ENCODE results near the gene PRSS23.

The PRSS23 gene

GRCh38 chr11:86790867-86791849 is 9.2 kb upstream of the PRSS23 start:
- no peak for DNase-seq (ENCODE audit: low read depth)

DNA sequence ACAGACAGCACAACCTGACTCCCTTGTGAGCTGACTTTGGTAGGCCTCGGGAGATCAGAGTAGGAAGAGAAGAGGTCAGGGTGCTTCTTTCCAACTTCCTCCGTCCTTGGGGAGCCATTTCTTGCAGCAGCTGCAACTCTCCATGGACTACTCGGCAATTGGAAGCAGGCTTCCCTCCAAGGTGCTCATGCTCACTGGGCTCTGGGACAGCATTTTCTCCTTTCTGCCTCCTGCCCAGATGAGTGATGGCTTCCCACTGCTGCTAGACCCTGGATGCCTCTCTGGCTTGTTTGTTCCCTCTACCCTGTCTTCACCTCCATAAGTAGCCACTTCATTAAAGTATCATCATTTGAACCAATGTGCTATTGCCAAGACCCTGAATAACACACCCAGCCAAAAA is 8.2 kb upstream of the PRSS23 start:
- DNase-seq (ENCODE audit: low read depth), result no peak

DNA sequence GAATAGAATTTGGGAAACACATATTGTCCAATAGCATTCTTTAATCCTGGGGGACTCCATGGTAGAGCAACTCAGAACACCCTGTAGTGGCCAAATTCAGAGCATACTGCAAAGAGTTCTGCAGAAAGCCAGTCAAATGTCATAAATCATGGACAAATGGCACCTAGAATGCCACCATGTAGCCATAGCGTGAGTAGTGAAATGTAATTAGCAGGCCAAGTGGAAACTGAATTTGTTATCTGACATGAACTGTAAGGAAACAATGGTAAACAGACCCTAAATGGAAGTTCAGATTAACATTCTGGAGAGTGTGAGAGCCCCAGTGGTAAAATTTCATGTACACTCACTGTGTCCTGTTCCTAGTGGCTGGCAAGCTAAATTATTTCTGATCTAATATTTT is 7.0 kb upstream of the PRSS23 start:
- DNase-seq (ENCODE audit: low read depth), result no peak

DNA sequence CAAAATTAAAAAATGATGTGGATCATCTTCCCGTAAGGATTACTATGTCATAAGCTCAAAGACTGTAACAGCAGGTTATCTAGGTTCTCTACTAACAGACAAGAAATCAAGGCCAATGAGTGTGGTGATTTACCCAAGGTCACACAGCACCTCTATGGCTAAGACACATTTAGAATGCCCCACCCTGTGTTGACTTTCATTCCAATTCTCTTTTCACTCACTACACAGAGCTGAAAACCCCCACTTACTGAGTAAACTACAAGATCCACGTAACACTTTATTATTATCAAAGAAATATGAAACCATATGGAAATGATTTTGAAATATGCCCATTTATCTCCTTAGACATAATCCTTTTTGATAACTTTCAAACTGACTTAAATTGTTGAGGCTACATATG is 4.8 kb upstream of the PRSS23 start:
- DNase-seq (ENCODE audit: low read depth), result no peak

GRCh38 chr11:86795949-86796348 is 4.4 kb upstream of the PRSS23 start:
- DNase-seq (ENCODE audit: low read depth), result no peak

- DNase-seq (ENCODE audit: low read depth), result no peak
These were observed 3.2 kb upstream of the PRSS23 start for GRCh38 chr11:86797133-86797532.

DNA sequence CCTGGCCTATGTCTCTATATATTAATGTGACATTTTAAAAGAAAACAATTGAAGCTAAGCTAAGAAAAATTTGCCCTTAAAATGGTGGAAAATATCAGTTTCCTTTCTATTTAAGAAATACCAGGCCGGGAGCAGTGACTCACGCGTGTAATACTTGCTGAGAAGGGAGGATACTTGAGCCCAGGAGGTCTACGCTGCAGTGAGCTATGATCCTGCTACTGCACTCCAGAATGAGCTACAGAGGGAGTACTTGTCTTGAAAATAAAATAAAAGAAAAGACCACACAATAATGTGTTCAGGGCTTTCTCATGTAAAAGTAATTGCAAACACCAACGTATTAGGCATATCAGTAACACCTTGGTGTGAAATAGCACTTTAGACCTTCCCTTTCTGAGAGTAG is 1.4 kb upstream of the PRSS23 start:
- no peak for DNase-seq (ENCODE audit: low read depth)

DNA sequence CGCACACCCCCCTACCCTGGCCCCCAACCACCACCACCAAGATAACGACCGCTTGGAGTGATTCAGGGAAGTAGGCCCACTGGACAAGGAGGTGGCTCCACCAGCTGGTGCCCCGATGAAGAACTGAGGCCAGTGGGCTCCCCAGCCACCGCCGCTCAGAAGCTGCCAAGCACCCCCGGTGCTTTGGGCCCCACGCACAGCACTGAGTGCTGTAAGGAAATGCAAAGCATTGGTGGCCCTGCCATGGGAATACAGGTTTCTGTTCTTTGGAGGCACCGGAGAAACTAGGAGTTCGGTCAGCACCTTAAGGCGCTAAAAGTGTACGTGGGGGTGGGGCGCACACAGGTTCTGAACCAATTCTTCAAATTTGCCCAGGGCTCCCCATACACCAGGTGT is 664 bp upstream of the PRSS23 start:
- no peak for DNase-seq (ENCODE audit: low read depth)

DNA sequence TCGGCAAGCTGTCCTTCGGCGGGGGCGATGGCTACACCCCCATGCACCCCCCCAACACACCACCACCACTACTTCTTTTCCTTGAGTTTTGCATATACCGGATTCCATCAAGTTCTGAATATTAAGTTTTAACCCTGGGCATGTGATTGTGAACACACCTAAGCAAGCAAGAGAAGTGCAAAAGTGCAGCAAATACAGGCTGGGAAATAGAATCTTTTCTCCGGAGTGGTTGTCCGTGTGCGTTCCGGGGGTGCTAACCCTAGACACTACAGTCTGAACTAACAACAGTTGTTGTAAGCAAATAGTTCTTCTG is 574 bp downstream of the PRSS23 start:
- DNase-seq (ENCODE audit: low read depth), result no peak

DNA sequence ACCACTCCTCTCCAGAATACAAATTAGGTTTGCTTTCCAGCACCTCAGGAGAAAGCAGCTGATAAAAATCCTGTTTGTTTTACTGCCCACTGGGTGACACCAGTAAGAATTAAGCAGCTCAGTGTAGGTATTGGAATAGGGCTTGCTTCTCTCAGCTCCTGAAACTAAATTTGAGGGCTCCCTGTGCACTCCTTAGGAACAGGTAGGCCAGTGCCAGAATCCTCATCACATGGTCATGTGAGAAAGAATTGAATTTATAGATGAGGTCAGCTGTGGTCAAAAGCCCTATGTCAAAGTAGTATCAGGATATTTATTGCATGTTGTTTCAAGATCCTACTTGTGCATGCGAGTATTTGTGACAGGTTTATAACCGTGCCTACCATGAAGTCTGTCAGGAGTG is 1.0 kb downstream of the PRSS23 start:
- no peak for DNase-seq (ENCODE audit: low read depth)

DNA sequence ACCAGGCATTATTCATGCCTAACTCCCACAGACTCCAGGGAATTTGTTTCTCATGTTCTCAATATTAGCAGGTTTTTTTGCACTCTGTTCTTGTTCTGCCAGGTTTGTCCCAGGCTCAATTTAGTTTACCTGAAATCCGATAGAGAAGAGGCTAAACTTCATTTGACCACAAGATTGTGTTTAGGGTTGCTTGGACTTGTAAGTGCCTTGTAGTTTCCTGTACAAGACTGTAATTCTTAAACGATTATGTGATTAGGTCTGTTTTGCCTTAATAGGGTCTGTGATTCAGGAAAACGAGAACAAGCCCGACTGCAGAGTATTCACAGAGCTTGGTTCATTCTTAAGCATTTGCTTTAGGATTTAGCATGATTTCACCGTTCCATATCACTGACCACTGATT is 1.8 kb downstream of the PRSS23 start:
- DNase-seq (ENCODE audit: low read depth), result no peak

DNA sequence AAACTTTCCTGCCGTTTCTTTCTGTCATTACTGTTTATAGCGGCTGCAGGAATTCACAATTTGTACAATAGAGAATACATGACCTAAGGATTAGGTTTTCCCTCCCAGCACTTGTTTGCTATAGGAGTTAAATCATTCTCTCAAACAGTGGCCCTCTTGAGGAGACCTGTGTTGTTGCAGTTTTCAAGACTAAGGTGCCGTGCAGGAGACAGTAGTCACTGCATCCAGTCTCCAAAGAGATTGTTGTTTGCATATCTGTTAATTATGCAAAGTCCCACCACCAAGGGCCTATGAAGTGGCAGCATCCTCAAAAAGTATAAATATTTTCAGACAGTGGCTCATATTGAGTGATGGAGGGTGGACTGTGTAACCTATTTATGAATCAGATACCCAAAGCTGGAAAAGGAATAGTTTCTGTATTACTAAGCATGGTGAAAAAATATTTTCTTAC is 2.3 kb downstream of the PRSS23 start:
- DNase-seq (ENCODE audit: low read depth), result no peak

DNA sequence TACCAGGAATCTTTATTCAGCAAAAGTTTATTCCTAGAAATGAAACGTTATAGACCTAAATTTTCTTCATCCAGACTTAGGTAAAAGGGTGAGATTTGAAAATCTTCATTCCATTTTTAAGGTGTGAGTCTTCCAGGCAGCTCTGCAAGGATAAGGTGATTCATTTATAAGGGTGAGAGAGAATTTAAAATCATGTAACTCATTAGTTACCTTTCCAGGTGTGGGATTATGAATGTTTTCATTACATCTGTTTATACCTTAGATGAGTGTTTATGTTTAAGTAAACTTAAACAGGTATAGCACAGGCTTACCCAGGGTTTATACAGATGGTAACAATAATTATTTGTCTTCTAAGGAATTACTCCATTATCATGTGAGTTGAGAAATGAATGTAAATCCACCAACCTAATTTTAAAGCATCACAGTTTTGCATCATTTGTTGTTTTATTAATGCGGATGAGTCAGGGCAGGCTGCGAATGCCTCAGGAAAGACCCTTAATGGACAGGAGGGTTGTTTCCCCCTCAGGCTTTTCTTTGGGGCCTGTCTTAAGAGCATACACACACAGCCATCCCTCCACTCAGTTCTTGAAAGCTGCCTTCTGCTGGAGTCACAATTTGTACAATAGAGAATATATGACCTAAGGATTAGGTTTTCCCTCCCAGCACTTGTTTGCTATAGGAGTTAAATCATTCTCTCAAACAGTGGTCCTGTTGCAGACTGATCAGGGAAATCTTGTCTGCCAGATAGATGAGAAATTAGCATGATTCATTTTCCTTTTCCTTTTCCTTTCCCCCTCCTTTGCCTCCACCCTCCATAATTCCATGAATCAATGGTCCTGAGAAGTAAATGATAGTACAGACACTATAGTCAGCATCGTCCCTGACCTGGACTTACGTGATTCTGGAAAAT is 3.0 kb downstream of the PRSS23 start:
- DNase-seq (ENCODE audit: low read depth), result no peak

DNA sequence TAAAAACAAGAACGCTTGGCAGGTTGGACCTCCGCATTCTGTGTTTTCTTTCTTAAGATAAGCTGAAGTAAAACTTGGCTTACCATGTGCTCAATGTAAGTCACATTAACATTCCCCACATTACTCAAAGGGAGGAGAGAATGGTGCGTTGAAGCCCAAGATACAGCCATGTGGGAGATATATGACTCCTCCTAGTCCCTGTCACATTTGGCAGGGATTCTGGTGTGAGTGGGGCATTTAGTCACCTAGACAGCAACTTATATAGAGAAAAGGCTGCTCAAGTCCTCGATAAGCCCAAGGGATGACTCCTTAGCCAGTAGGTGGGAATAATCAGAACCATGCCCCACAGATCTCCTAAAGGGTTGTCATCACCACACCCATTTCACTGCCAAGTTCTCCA is 4.6 kb downstream of the PRSS23 start:
- DNase-seq (ENCODE audit: low read depth), result no peak

DNA sequence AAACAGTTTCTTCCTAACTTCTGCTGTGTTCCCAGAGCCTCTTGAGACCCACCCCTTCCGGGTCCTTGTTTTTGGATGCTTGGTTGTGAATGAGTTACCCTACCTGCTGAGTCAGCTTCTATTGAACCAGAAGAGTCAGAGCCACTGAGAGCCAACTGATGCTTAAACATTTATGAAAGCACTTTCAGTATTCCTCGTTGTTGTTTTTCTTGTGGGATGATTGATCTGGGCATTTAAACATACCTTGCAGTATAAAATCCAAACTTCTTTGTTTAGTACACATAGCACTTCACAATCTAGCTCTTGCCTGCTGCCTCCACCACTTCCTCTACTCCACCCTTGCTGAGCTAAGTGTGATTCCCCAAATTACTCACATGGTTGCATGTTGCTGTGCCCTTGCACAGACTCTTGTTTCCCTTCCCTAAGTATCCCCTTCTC is 5.5 kb downstream of the PRSS23 start:
- no peak for DNase-seq (ENCODE audit: low read depth)

GRCh38 chr11:86806903-86807302 is 6.6 kb downstream of the PRSS23 start:
- DNase-seq (ENCODE audit: low read depth), result no peak

- no peak for DNase-seq (ENCODE audit: low read depth)
These were observed 7.0 kb downstream of the PRSS23 start for GRCh38 chr11:86807360-86807759.

- no peak for DNase-seq (ENCODE audit: low read depth)
These were observed 9.2 kb downstream of the PRSS23 start for GRCh38 chr11:86809561-86809960.

GRCh38 chr11:86810288-86810687 is 9.9 kb downstream of the PRSS23 start:
- DNase-seq (ENCODE audit: low read depth), result no peak

DNA sequence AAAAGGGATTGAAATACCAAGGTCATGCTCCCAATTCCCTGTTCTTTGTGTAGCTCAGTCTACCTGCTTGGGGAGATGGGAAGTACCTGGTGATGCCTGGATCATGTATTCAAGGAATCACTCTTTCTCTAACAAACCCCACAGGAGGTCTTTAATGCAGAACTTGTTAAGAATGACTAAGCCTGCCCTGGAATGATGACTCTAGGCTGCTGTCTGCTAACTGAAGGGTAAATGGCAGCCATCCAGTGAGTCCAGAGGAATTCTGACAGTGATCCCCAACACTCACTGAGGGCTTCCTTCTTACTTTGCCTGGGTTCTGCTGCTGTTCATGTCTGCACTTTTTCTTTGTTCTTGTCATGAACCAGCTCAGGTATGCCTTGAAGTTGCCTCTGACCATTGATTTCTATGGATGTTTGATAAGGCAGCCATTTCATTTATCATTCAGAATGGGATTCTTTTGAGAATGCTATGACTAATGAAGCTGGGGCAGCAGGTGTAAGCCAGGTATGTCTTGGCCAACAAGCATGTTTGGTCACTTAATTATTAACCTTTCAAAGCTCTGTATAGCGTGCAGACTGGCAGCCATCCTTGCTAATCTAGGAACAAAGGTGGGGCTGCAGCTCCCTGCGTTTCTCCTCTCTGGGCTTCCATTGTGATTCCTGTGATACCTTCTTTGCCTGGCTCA is 11.4 kb downstream of the PRSS23 start:
- no peak for DNase-seq (ENCODE audit: low read depth)

DNA sequence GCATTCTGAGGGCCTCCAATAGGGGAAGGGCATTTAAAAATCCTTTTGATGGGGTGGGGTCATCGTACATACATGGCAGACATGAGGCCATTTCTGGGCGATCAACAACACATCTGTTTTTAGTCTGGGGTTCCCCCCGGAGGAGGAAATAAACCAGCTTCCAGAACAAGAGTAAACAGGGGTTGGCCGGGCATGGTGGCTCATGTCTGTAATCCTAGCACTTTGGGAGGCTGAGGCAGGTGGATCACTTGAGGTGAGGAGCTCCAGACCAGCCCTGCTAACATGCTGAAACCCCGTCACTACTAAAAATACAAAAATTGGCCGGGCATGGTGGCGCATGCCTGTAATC is 12.0 kb downstream of the PRSS23 start:
- DNase-seq (ENCODE audit: low read depth), result no peak

GRCh38 chr11:86812981-86813380 is 12.6 kb downstream of the PRSS23 start:
- no peak for DNase-seq (ENCODE audit: low read depth)

DNA sequence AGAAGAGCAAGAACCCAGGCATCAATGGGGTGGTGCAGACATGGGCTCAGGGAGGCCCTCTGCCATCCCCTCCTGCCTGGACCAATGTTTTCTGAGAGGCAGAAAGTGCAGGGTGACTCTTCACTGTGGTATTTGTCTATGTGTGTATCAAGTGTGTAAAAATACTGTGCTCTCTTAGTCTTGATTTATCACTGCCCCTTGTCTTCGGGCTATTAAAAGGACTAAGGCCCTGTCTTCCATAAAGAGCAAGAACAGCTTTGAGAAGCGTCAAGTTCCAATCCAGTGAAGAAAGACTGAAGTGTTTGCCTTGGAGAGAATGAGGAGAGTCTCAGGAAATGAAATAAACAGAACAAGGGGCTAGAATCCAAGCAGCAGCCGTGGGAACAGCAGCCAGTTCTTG is 14.4 kb downstream of the PRSS23 start:
- DNase-seq (ENCODE audit: low read depth), result no peak
